Measurements from ENCODE around the gene SDR39U1.

Gene SDR39U1

DNA sequence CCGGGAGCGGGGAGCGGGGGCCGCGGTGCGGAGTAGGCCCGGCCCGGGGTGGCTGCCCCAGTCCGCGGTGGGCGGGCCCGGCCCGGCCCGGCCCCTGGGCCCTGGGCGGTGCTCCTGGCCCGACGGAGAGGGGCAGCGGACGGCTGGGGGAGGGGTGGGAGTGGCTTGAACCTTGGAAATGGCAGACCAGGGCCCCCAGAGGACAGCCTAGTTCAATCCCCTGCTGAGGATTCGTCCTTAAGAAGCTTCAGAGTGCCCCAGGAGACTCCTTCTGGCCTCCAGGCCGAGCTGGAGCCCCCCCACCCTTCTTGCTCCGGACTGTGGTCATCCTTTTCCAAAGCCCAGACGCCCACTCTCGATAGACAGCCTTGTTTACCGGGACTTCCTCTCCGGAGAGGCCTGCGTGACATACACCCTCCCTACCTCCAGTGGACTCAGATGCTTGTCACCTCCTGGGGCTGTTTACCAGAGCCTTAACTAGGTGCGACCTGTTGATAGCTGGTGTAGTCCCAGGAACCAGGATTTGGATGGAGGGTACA lies 12.4 kb downstream of the SDR39U1 start:
- DNase-seq, result peak in 27 of 56 donors; percentile 32 to 83 (median 68)

DNA sequence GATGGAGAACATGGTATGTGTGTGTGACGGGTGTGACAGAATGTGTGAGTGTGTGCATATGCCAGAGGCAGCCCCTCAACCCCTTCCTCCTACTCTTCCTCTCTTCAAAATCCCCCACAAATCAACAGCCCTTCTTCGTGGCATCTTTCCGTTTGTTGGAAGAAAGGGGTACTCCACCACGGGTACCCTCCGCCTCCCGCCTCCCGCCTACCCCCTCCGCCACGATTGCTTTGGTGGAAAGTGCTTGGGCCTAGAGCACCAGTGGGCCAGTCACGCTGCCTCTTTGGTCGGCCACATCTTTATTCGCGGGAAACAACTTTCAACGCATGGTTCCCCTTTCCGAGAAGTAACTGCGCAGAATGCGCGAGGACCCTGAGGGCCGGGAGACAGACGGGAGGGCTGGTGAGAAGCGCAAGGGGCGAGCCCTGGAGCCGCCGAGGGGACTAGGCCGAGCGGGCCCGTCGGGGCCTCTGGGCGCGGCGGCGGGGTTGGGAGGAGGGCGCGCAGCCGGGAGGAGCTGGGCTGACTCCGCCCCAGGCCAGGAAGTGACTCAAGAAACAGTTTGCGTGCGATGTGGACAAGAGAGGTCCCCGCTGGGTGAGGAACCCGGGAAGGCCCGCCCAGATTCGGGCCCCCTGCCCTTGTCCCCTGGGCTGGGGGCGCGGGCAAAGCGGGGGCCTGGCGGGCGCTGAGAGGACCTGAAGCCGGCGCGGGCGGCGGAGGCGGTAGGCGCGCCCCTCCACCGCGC lies 13.0 kb downstream of the SDR39U1 start, which contains the start of the genes CBLN3 and KHNYN:
Gene CBLN3, minus strand, starts transcription at position 274 of the 748 bp plus-strand sequence. CDS start 614 bp downstream, outside the sequence.
Gene KHNYN, plus strand, starts transcription at position 560 of the 748 bp plus-strand sequence. CDS start 777 bp downstream, outside the sequence.
- peak in 54 of 56 donors; percentile 13 to 86 (median 70) for DNase-seq

- no peak for DNase-seq
Observed at GRCh38 chr14:24428628-24429394, 13.8 kb downstream of the SDR39U1 start.

DNA sequence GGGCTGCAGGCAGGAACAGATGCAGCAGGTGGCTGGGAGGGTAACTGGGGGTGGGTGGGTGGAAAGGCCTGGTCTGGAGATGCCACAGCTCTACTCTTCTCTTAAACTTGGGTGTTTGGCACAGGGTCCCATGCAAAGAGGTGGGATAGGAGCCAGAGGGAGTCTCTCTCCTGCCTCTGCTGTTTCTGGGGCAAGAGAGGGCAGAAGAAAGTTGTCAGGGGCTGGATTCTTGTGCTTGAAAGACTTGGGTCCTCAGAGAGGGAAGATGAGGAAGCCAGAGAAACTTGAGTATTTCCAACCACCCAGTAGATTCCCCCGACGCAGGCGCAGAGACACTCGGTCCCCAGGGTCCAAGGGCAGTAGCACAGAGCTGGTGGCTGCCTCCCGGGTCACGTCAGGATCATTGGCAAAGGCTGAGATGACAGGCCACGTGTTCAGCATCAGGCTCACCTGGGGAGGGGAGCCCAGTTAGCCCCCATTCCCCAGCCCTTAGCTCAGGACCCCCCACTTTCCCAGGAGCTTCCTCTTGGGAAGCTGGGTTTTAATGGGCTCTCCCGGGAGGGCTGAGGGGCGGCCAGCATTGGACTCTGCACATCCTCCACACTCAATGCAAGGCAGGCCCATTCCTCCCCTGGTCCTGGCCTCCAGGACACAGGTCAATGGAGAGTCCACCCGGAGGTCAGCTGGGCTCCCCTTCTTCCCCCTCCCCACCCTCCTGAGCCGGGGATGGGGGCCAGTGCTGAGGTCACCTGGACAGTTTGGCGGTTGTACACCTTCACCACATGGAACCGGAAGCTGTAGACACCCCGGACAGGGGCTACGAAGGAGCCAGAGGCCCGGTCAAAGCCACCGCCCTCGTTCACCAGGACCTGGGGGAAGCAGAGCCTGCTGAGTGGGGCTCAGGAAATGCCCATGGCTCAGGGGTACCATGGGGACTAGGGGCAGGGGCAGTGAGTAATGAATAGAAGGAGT lies 14.8 kb downstream of the SDR39U1 start:
- DNase-seq, result no peak

DNA sequence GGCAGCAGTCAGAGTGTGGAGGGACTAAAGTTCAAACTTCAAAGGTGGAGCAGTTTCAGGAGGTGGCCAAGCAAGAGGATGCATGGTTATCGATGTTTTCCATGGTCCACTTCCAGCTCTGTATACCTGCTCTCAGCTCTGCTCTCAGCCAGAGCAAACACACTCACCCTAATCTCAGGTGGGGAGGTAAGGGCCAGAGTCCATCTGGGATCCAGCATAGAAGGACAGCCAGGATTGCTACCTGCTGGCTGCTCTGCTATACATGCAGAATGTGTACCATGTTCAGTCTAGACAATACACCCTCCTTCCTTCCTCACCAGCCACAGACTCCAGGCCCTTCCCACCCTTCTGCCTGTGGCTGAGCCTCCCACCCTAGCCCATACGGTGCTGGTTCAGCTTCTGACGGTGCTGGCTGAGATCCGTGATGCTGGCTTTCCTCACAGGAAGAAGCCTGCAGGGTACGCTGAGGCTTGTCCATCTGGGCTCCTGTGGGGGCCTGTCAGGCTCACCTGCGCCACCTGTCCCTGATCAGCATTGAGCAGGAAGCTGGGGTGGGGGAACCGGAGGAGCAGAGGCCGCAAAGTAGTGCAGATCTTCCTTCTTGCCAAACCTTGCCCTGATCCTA lies 15.6 kb downstream of the SDR39U1 start:
- no peak for DNase-seq

DNA sequence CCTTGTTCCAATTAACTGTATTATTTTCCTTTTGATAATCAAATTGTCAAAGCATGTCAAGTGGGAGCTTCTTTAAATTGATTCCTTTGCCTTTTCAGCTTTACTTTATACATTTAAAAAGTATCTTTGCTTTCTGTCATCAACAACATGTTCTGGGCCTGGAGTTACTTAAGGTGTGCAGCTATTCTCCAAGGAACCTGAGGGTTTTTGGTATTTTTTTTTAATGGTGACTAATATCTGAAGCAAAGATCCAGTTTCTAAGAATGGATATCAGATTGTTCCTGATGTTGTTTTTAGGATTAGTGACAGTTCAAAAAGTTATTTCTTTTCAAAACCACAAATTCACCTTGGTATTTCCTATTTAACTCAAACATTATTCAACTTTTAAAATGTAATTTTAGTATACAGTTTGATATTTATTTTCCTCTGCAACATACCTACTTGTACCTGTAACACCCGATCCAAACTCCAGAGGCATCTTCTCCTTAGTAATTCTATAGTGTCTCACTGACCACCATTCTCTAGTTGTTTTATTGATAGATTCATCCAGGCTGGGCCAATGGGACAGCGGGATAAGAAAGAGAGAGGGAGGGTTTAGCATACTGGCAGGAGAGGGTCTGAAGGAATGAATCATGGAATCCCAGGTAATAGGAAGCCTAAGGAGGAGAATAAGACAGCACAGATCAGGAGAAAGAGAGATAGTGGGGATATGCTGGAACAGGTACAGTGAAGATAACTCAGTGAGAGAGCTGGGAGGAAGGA lies 16.2 kb downstream of the SDR39U1 start:
- no peak for DNase-seq

GRCh38 chr14:24425704-24426103 lies 16.9 kb downstream of the SDR39U1 start:
- peak in 1 of 56 donors; percentile 20 for DNase-seq

DNA sequence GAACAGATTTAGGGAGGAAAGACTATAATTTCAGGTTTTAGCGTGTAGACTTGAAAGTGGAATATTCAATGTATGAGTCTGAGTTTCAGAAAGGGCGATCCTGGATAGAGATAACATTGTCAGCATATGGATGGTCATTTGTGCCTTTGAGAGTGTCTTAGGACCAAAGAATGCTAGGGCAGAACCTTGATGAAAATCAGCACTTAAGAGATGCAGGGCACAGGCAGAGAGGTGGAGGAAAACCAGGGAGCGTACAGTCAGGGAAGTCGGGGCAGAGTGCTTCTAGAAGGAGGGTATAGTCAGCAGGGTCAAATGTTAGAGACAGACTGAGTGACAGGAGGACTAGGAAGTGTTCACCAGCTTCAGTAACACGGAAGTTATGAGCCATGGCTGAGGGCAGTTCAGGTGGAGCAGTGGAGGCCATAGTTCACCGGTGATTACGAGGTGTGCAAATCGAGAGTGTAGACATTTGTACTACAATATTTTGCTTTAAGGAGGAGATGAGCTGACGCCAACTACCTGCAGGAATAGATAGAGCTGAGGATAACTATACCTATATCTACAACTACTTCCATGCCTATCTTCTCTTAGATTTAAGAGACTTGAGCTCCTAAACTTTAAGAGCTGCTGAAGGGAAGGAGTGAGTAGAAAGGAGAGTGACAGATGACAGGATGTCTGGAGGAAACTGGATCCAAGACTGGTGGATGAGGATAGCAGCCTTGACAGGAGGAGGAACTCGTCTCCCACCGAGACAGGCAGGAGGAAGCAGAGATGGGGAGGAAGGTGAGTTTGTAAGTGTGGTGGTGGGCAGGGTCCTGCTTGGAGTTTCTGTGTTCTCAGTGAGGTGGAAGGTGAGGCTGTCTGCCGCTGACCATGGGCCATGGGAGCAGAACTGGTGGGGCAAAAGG lies 19.6 kb downstream of the SDR39U1 start:
- DNase-seq, result no peak

DNA sequence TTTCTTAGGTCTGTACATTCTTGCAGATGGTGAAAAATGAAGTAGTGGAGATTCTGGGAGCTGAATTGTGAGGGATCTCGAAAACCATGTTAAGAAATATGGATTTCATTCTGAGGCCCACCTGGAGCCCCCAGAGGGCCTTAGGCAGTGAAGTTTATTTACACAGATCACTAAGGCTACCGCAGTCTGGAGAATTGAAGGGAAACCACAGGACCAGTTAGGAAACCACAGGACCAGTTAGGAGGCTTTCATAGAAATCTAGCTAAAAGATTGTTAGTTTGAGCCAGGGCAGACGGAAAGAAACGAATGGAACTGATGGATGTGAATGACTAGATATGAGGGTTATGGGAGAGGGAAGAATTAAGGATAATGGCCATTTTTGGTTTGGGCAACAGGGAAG lies 20.3 kb downstream of the SDR39U1 start:
- no peak for DNase-seq

- no peak for DNase-seq
Observed at GRCh38 chr14:24418492-24418873, 24.1 kb downstream of the SDR39U1 start.

- DNase-seq, result no peak
Observed at GRCh38 chr14:24417832-24418491, 24.6 kb downstream of the SDR39U1 start.

- DNase-seq, result no peak
Observed at GRCh38 chr14:24416932-24417619, 25.5 kb downstream of the SDR39U1 start.

GRCh38 chr14:24416254-24416931 lies 26.2 kb downstream of the SDR39U1 start:
- DNase-seq, result no peak

DNA sequence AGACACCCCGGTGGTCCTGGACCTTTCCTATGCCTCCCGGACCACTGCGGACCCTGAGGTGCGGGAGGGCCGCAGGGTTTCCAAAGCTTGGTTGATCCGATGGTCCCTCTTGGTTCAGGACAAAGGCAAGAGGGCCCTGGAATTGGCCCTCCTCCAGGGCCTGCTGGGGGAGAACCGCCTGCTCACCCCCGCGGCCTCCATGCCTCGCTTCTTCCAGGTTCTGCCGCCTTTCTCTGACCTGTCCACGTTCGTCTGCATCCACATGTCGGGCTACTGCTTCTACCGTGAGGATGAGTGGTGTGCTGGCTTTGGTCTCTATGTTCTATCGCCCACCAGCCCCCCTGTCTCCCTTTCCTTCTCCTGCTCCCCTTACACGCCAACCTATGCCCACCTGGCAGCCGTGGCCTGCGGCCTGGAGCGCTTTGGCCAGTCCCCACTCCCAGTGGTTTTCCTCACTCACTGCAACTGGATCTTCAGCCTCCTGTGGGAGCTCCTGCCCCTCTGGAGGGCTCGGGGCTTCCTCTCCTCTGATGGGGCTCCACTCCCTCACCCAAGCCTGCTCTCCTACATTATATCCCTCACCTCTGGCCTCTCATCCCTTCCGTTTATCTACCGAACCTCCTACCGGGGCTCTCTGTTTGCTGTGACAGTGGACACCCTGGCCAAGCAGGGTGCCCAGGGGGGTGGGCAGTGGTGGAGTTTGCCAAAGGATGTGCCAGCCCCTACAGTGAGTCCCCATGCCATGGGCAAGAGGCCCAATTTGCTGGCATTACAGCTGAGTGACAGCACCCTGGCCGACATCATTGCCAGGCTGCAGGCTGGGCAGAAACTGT lies 26.9 kb downstream of the SDR39U1 start:
- DNase-seq, result no peak

- no peak for DNase-seq
Observed at GRCh38 chr14:24414732-24415420, 27.7 kb downstream of the SDR39U1 start.

Data from amygdala (tissue), 56 donors.